Astrocyte (in vitro differentiated cells and primary cell): ENCODE measurements around the gene PIMREG.
"Not testable (repeated sequence)": the region's sequence is repeated elsewhere in the genome, so short reads cannot be mapped to it uniquely, and the experiment has no call there.

ENCODE experiments used
- EZH2 ChIP-seq: IDR thresholded peaks from 2 replicates; pipeline ENCODE4 v1.6.1; 2012; ENCODE audit warnings: mild to moderate bottlenecking, low read length, inconsistent platforms; ENCODE audit not compliant: insufficient read depth
- TF ChIP-seq, protein P1 (sequence below): IDR thresholded peaks from 2 replicates; pipeline ENCODE4 v1.5.1; 2011; ENCODE audit warnings: low read depth, mild to moderate bottlenecking, inconsistent platforms, low read length, moderate library complexity; ENCODE audit not compliant: insufficient read depth

DNA sequence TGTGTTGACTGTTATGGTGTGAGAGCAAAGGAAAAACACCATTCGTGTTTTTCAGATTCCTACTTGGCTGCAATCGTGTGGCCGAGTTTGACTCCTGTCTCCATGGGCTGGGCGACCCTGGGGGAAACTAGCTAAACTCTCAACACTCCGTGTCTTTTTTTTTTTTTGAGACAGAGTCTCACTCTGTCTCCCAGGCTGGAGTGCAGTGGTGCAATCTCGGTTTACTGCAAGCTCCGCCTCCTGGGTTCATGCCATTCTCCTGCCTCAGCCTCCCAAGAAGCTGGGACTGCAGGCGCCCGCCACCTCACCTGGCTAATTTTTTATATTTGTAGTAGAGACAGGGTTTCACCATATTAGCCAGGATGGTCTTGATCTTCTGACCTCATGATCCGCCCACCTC, 38.5 kb downstream of the PIMREG start:
- TF ChIP-seq, protein P1, sequence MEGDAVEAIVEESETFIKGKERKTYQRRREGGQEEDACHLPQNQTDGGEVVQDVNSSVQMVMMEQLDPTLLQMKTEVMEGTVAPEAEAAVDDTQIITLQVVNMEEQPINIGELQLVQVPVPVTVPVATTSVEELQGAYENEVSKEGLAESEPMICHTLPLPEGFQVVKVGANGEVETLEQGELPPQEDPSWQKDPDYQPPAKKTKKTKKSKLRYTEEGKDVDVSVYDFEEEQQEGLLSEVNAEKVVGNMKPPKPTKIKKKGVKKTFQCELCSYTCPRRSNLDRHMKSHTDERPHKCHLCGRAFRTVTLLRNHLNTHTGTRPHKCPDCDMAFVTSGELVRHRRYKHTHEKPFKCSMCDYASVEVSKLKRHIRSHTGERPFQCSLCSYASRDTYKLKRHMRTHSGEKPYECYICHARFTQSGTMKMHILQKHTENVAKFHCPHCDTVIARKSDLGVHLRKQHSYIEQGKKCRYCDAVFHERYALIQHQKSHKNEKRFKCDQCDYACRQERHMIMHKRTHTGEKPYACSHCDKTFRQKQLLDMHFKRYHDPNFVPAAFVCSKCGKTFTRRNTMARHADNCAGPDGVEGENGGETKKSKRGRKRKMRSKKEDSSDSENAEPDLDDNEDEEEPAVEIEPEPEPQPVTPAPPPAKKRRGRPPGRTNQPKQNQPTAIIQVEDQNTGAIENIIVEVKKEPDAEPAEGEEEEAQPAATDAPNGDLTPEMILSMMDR = not testable (repeated sequence)
- not testable (repeated sequence) for TF ChIP-seq EZH2
